ENCODE results near the gene DLL3. TPM values are rescaled to one million over a fixed set of nuclear protein-coding genes. Genes with fewer than 3 reads are reported as not detected.

Gene DLL3
- total and polyA plus RNA-seq, 4 donors: not detected

GRCh38 chr19:39472746-39473442, 25.9 kb upstream of the DLL3 start:
- 91% methylated on average over 32 of the region's 32 CpGs for WGBS
- Histone ChIP-seq H3K27me3 (ENCODE audit: control insufficient read depth in 4 of 4, insufficient read depth in 4 of 4, low read length in 3 of 4) (no peaks in the 10 kb centered on the region), H3K4me1 (ENCODE audit: control insufficient read depth in 4 of 4, insufficient read depth in 4 of 4, low read length in 3 of 4) (no peaks in the 10 kb centered on the region), H3K9ac (ENCODE audit: low read depth in 1 of 2, low read length in 2 of 2) (no peak overlapping the region), H3K27ac (ENCODE audit: low read depth in 1 of 2, low read length in 2 of 2) (no peak overlapping the region), H3K9me3 (ENCODE audit: control insufficient read depth in 4 of 4, low read length in 3 of 4) (no peaks in the 10 kb centered on the region), H3K36me3 (ENCODE audit: control insufficient read depth in 4 of 4, insufficient read depth in 3 of 4, low read depth in 1 of 4, low read length in 3 of 4) (peaks cover 34 to 84% (median 61%) of the 10 kb centered on the region in 4 donors), H3K4me3 (ENCODE audit: low read depth in 1 of 3, low read length in 3 of 3) (no peak overlapping the region)
- TF ChIP-seq CTCF (IDR thresholded peaks at IDR 0.05; ENCODE audit: low read depth, low read length, missing input control) (no peak), ZBTB33 (IDR thresholded peaks at IDR 0.05) (no peak), HNF4G (IDR thresholded peaks at IDR 0.05) (no peak), REST (IDR thresholded peaks at IDR 0.05) (no peak), JUND (IDR thresholded peaks at IDR 0.05) (no peak), FOXA1 (IDR thresholded peaks at IDR 0.05) (no peak)
- no peak for DNase-seq (ENCODE audit: low spot score)

GRCh38 chr19:39473443-39473960, 25.2 kb upstream of the DLL3 start:
- no peak overlapping the region for H3K9ac ChIP-seq (ENCODE audit: low read depth in 1 of 2, low read length in 2 of 2)
- no peaks in the 10 kb centered on the region for H3K9me3 ChIP-seq (ENCODE audit: control insufficient read depth in 4 of 4, low read length in 3 of 4)
- no peaks in the 10 kb centered on the region for H3K27me3 ChIP-seq (ENCODE audit: control insufficient read depth in 4 of 4, insufficient read depth in 4 of 4, low read length in 3 of 4)
- H3K36me3 ChIP-seq (ENCODE audit: control insufficient read depth in 4 of 4, insufficient read depth in 3 of 4, low read depth in 1 of 4, low read length in 3 of 4): peaks cover 31 to 78% (median 56%) of the 10 kb centered on the region in 4 donors
- WGBS: 90% methylated on average over 11 of the region's 11 CpGs
- no peak overlapping the region for H3K27ac ChIP-seq (ENCODE audit: low read depth in 1 of 2, low read length in 2 of 2)
- DNase-seq (ENCODE audit: low spot score): no peak
- no peaks in the 10 kb centered on the region for H3K4me1 ChIP-seq (ENCODE audit: control insufficient read depth in 4 of 4, insufficient read depth in 4 of 4, low read length in 3 of 4)
- no peak overlapping the region for H3K4me3 ChIP-seq (ENCODE audit: low read depth in 1 of 3, low read length in 3 of 3)
- TF ChIP-seq CTCF (IDR thresholded peaks at IDR 0.05; ENCODE audit: low read depth, low read length, missing input control): no peak
- no peak for TF ChIP-seq YY1 (IDR thresholded peaks at IDR 0.05)
- no peak for TF ChIP-seq SP1 (IDR thresholded peaks at IDR 0.05)
- TF ChIP-seq MAX (IDR thresholded peaks at IDR 0.05): no peak
- TF ChIP-seq FOXA2 (IDR thresholded peaks at IDR 0.05): no peak
- TF ChIP-seq EGR1 (IDR thresholded peaks at IDR 0.05; ENCODE audit: low read depth in 2 of 2): no peak
- no peak for TF ChIP-seq TAF1 (conservative IDR thresholded peaks at IDR 0.05)
- TF ChIP-seq JUND (IDR thresholded peaks at IDR 0.05): no peak
- TF ChIP-seq HNF4G (IDR thresholded peaks at IDR 0.05): no peak
- no peak for TF ChIP-seq RXRA (IDR thresholded peaks at IDR 0.05)
- TF ChIP-seq ATF3 (IDR thresholded peaks at IDR 0.05): no peak
- no peak for TF ChIP-seq RAD21 (IDR thresholded peaks at IDR 0.05)
- no peak for TF ChIP-seq HNF4A (conservative IDR thresholded peaks at IDR 0.05)
- TF ChIP-seq ZBTB33 (IDR thresholded peaks at IDR 0.05): no peak

Measured in liver (tissue), 9 donors.